ENCODE results near the gene EVX1. TPM values are rescaled to one million over a fixed set of nuclear protein-coding genes. Genes with fewer than 3 reads are reported as not detected.

EVX1 gene
- total and polyA plus RNA-seq, 2 of the 8 experiments (the other 6 are each of a cell fraction or from before 2014, with no cell fraction given): not detected

DNA sequence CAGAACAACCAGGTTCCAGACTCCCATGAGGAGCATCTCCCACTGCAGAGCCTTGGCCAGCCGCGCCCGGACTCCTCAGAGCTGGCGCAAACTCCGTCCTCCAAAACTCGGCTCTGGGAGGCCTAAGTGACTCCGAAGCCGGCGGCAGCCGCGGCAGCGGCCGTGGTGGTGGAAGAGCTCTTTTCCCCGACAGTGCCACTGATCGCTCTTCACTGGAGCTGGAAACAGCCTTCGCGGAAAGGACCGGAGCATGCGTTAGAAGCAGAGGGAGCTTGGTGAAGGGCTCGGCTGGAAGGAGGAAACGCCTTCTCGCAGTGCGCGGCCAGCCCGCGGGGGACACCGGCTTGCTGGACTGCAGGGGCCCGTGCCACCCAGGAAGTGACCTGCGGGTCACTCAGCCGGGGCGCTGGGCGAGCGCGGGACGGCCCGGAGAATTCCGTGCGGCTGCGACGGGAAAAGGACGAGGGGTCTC, 37.7 kb upstream of the EVX1 start (continued):
- no peak for TF ChIP-seq RAD21 (IDR thresholded peaks at IDR 0.05 in 1 of 2, conservative IDR thresholded peaks at IDR 0.05 in 1 of 2; ENCODE audit: low read depth in 2 of 2, low read length in 2 of 2)
- TF ChIP-seq NANOG (IDR thresholded peaks at IDR 0.05; ENCODE audit: insufficient read depth, low read depth, low read length, poor library complexity, severe bottlenecking): no peak
- TF ChIP-seq HDAC6 (IDR thresholded peaks at IDR 0.05; ENCODE audit: low read depth, low read length): no peak
- TF ChIP-seq, protein P1, sequence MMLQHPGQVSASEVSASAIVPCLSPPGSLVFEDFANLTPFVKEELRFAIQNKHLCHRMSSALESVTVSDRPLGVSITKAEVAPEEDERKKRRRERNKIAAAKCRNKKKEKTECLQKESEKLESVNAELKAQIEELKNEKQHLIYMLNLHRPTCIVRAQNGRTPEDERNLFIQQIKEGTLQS (IDR thresholded peaks at IDR 0.05; ENCODE audit: insufficient read depth, low read depth, low read length): no peak
- TF ChIP-seq EZH2 (IDR thresholded peaks at IDR 0.05; ENCODE audit: low read depth, low read length, severe bottlenecking): no peak
- TF ChIP-seq CBX5 (IDR thresholded peaks at IDR 0.05; ENCODE audit: low read depth, low read length): no peak
- no peak for TF ChIP-seq TEAD4 (IDR thresholded peaks at IDR 0.05; ENCODE audit: low read depth, low read length)
- TF ChIP-seq, protein P2, sequence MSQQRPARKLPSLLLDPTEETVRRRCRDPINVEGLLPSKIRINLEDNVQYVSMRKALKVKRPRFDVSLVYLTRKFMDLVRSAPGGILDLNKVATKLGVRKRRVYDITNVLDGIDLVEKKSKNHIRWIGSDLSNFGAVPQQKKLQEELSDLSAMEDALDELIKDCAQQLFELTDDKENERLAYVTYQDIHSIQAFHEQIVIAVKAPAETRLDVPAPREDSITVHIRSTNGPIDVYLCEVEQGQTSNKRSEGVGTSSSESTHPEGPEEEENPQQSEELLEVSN (IDR thresholded peaks at IDR 0.05): 0 out of 2 replicates have a peak, but pooled peaks have one; percentile 20
- no peak for TF ChIP-seq ZNF274 (IDR thresholded peaks at IDR 0.05; ENCODE audit: borderline replicate concordance, extremely low read depth, low read length)
- no peak for TF ChIP-seq CREB1 (IDR thresholded peaks at IDR 0.05)
- TF ChIP-seq SIN3A (conservative IDR thresholded peaks at IDR 0.05 in 1 of 2, IDR thresholded peaks at IDR 0.05 in 1 of 2; ENCODE audit: low read depth in 1 of 2, low read length in 2 of 2): no peak
- no peak for TF ChIP-seq SP2 (IDR thresholded peaks at IDR 0.05; ENCODE audit: low read length)
- TF ChIP-seq YY1 (IDR thresholded peaks at IDR 0.05; ENCODE audit: low read depth, low read length): no peak
- TF ChIP-seq RBBP5 (IDR thresholded peaks at IDR 0.05; ENCODE audit: borderline replicate concordance, low read depth, low read length): no peak
- no peak for TF ChIP-seq SAP30 (IDR thresholded peaks at IDR 0.05; ENCODE audit: insufficient read depth, insufficient replicate concordance, low read length)
- no peak for TF ChIP-seq KDM4A (IDR thresholded peaks at IDR 0.05; ENCODE audit: low read depth, low read length, severe bottlenecking)
- no peak for TF ChIP-seq BCL11A (IDR thresholded peaks at IDR 0.05; ENCODE audit: low read depth in 2 of 2, low read length in 2 of 2)
- no peak for TF ChIP-seq EP300 (IDR thresholded peaks at IDR 0.05; ENCODE audit: borderline replicate concordance in 1 of 2, low read depth in 2 of 2, low read length in 2 of 2)
- TF ChIP-seq CHD2 (IDR thresholded peaks at IDR 0.05; ENCODE audit: low read length): no peak

Data from H1 (cell line).